HG03571 (cell line): Measurements from ENCODE around the gene TLR5.

Experiments
- ATAC-seq: cut with Tn5 transposase; IDR thresholded peaks from one replicate; pipeline ENCODE4 v1.9.1; 2021; ENCODE audit not compliant: unreplicated experiment

The TLR5 gene

GRCh38 chr1:223116950-223117349 lies 26.1 kb downstream of the TLR5 start:
- ATAC-seq, result no peak

GRCh38 chr1:223114871-223115270 lies 28.2 kb downstream of the TLR5 start:
- no peak for ATAC-seq

GRCh38 chr1:223110952-223111351 lies 32.1 kb downstream of the TLR5 start:
- no peak for ATAC-seq

- no peak for ATAC-seq
Observed at GRCh38 chr1:223109581-223110026, 33.4 kb downstream of the TLR5 start.

- ATAC-seq, result no peak
Observed at GRCh38 chr1:223106856-223107255, 36.2 kb downstream of the TLR5 start.

- no peak for ATAC-seq
Observed at GRCh38 chr1:223105568-223105967, 37.5 kb downstream of the TLR5 start.

GRCh38 chr1:223102797-223103533 lies 40.1 kb downstream of the TLR5 start:
- no peak for ATAC-seq

GRCh38 chr1:223097713-223098112 lies 45.3 kb downstream of the TLR5 start:
- no peak for ATAC-seq

GRCh38 chr1:223095870-223096269 lies 47.2 kb downstream of the TLR5 start:
- no peak for ATAC-seq

- ATAC-seq, result no peak
Observed at GRCh38 chr1:223091896-223092295, 51.2 kb downstream of the TLR5 start.

GRCh38 chr1:223089250-223089649 lies 53.8 kb downstream of the TLR5 start:
- ATAC-seq, result no peak

- ATAC-seq, result no peak
Observed at GRCh38 chr1:223088713-223089240, 54.3 kb downstream of the TLR5 start.

- no peak for ATAC-seq
Observed at GRCh38 chr1:223087291-223088255, 55.5 kb downstream of the TLR5 start.

GRCh38 chr1:223084464-223084866 lies 58.6 kb downstream of the TLR5 start:
- ATAC-seq, result no peak

- ATAC-seq, result no peak
Observed at GRCh38 chr1:223083831-223084230, 59.2 kb downstream of the TLR5 start.

- no peak for ATAC-seq
Observed at GRCh38 chr1:223082914-223083313, 60.1 kb downstream of the TLR5 start.

GRCh38 chr1:223081181-223081994 lies 61.7 kb downstream of the TLR5 start:
- ATAC-seq, result peak; percentile 97

GRCh38 chr1:223079498-223079897 lies 63.5 kb downstream of the TLR5 start:
- no peak for ATAC-seq

GRCh38 chr1:223077247-223077833 lies 65.7 kb downstream of the TLR5 start:
- ATAC-seq, result no peak

- ATAC-seq, result no peak
Observed at GRCh38 chr1:223076362-223076761, 66.7 kb downstream of the TLR5 start.
